ENCODE measurements around the gene RGCC. TPM values are rescaled to one million over a fixed set of nuclear protein-coding genes. Genes with fewer than 3 reads are reported as not detected.
"Not testable (repeated sequence)": the region's sequence is repeated elsewhere in the genome, so short reads cannot be mapped to it uniquely, and the experiment has no call there.

The RGCC gene
- total RNA-seq, 2 experiments from 2014 or later, result 58.0 to 62.4 TPM

- H3K27me3 Mint-ChIP-seq; H3K36me3 Mint-ChIP-seq (ENCODE audit: low read depth); CTCF ChIA-PET; H3K9me3 Mint-ChIP-seq; POLR2A ChIA-PET; H3K4me1 Mint-ChIP-seq; H3K4me3 Mint-ChIP-seq; H3K27ac Mint-ChIP-seq; DNase-seq: not testable (repeated sequence)
Observed at GRCh38 chr13:41423259-41423658, 34.1 kb upstream of the RGCC start.

GRCh38 chr13:41424675-41425074 is 32.7 kb upstream of the RGCC start:
- H3K4me1 Mint-ChIP-seq; H3K27ac Mint-ChIP-seq; H3K4me3 Mint-ChIP-seq; H3K36me3 Mint-ChIP-seq (ENCODE audit: low read depth); CTCF ChIA-PET; H3K27me3 Mint-ChIP-seq; POLR2A ChIA-PET; DNase-seq; H3K9me3 Mint-ChIP-seq: not testable (repeated sequence)

- no peaks in the 10 kb centered on the region for H3K9me3 Mint-ChIP-seq
- ChIA-PET CTCF (no interaction called here), POLR2A (no interaction called here)
- no peak overlapping the region for H3K27ac Mint-ChIP-seq
- no peaks in the 10 kb centered on the region for H3K36me3 Mint-ChIP-seq (ENCODE audit: low read depth)
- H3K4me3 Mint-ChIP-seq, result no peak overlapping the region
- H3K4me1 Mint-ChIP-seq, result peaks cover 2% of the 10 kb centered on the region
- H3K27me3 Mint-ChIP-seq, result no peaks in the 10 kb centered on the region
- DNase-seq, result peak; percentile 34
Observed at GRCh38 chr13:41426047-41426446, 31.3 kb upstream of the RGCC start.

- Mint-ChIP-seq H3K36me3 (ENCODE audit: low read depth) (no peaks in the 10 kb centered on the region), H3K9me3 (no peaks in the 10 kb centered on the region), H3K4me3 (no peak overlapping the region), H3K27ac (no peak overlapping the region), H3K27me3 (no peaks in the 10 kb centered on the region), H3K4me1 (peaks cover 2% of the 10 kb centered on the region)
- POLR2A ChIA-PET, result no interaction called here
- DNase-seq, result no peak
- CTCF ChIA-PET, result no interaction called here
Observed at GRCh38 chr13:41427666-41428065, 29.7 kb upstream of the RGCC start.

- H3K9me3 Mint-ChIP-seq, result no peaks in the 10 kb centered on the region
- no peaks in the 10 kb centered on the region for H3K36me3 Mint-ChIP-seq (ENCODE audit: low read depth)
- no peaks in the 10 kb centered on the region for H3K27me3 Mint-ChIP-seq
- CTCF ChIA-PET, result no interaction called here
- POLR2A ChIA-PET, result no interaction called here
- H3K4me3 Mint-ChIP-seq, result no peak overlapping the region
- H3K4me1 Mint-ChIP-seq, result peaks cover 2% of the 10 kb centered on the region
- DNase-seq, result no peak
- H3K27ac Mint-ChIP-seq, result no peak overlapping the region
Observed at GRCh38 chr13:41428155-41428554, 29.2 kb upstream of the RGCC start.

GRCh38 chr13:41434030-41434429 is 23.3 kb upstream of the RGCC start:
- DNase-seq; H3K27me3 Mint-ChIP-seq; H3K9me3 Mint-ChIP-seq; H3K27ac Mint-ChIP-seq; CTCF ChIA-PET; POLR2A ChIA-PET; H3K4me3 Mint-ChIP-seq; H3K4me1 Mint-ChIP-seq; H3K36me3 Mint-ChIP-seq (ENCODE audit: low read depth): not testable (repeated sequence)

- no peak for DNase-seq
- H3K4me3 Mint-ChIP-seq, result no peak overlapping the region
- POLR2A ChIA-PET, result no interaction called here
- no peak overlapping the region for H3K27ac Mint-ChIP-seq
- H3K9me3 Mint-ChIP-seq, result no peaks in the 10 kb centered on the region
- H3K36me3 Mint-ChIP-seq (ENCODE audit: low read depth), result no peaks in the 10 kb centered on the region
- no peaks in the 10 kb centered on the region for H3K4me1 Mint-ChIP-seq
- peaks cover 2% of the 10 kb centered on the region for H3K27me3 Mint-ChIP-seq
- CTCF ChIA-PET, result no interaction called here
Observed at GRCh38 chr13:41434831-41435520, 22.4 kb upstream of the RGCC start.

GRCh38 chr13:41443969-41444368 is 13.4 kb upstream of the RGCC start:
- DNase-seq, result no peak
- Mint-ChIP-seq H3K4me1 (no peaks in the 10 kb centered on the region), H3K27me3 (peaks cover 2% of the 10 kb centered on the region), H3K9me3 (no peaks in the 10 kb centered on the region), H3K36me3 (ENCODE audit: low read depth) (no peaks in the 10 kb centered on the region), H3K4me3 (no peak overlapping the region), H3K27ac (no peak overlapping the region)
- POLR2A ChIA-PET, result no interaction called here
- CTCF ChIA-PET, result no interaction called here

- Mint-ChIP-seq H3K4me1 (peaks cover 9% of the 10 kb centered on the region), H3K36me3 (ENCODE audit: low read depth) (no peaks in the 10 kb centered on the region), H3K27me3 (peaks cover 20% of the 10 kb centered on the region), H3K9me3 (peaks cover 1% of the 10 kb centered on the region), H3K27ac (no peak overlapping the region), H3K4me3 (no peak overlapping the region)
- POLR2A ChIA-PET, result no interaction called here
- CTCF ChIA-PET, result no interaction called here
- DNase-seq, result no peak
Observed at GRCh38 chr13:41452462-41452861, 4.9 kb upstream of the RGCC start.

- Mint-ChIP-seq H3K36me3 (ENCODE audit: low read depth) (no peaks in the 10 kb centered on the region), H3K27me3 (peaks cover 20% of the 10 kb centered on the region), H3K4me3 (no peak overlapping the region), H3K9me3 (peaks cover 1% of the 10 kb centered on the region), H3K4me1 (peaks cover 9% of the 10 kb centered on the region), H3K27ac (no peak overlapping the region)
- DNase-seq, result no peak
- POLR2A ChIA-PET, result no interaction called here
- CTCF ChIA-PET, result no interaction called here
Observed at GRCh38 chr13:41453620-41454019, 3.7 kb upstream of the RGCC start.

GRCh38 chr13:41454170-41454569 is 3.2 kb upstream of the RGCC start:
- Mint-ChIP-seq H3K4me1 (peaks cover 13% of the 10 kb centered on the region), H3K27me3 (peaks cover 20% of the 10 kb centered on the region)

GRCh38 chr13:41455725-41456419 is 1.5 kb upstream of the RGCC start:
- DNase-seq, result no peak
- Mint-ChIP-seq H3K36me3 (ENCODE audit: low read depth) (peaks cover 22% of the 10 kb centered on the region), H3K27ac (peak overlapping the region; percentile 12), H3K4me1 (peaks cover 30% of the 10 kb centered on the region), H3K27me3 (peaks cover 20% of the 10 kb centered on the region), H3K4me3 (peak overlapping the region; percentile 68), H3K9me3 (peaks cover 1% of the 10 kb centered on the region)
- POLR2A ChIA-PET, result no interaction called here
- CTCF ChIA-PET, result no interaction called here

More at GRCh38 chr13:41454170-41454569, 3.2 kb upstream of the RGCC start:
- DNase-seq, result no peak
- Mint-ChIP-seq H3K27ac (no peak overlapping the region), H3K9me3 (peaks cover 1% of the 10 kb centered on the region), H3K4me3 (no peak overlapping the region), H3K36me3 (ENCODE audit: low read depth) (peaks cover 5% of the 10 kb centered on the region)
- ChIA-PET CTCF (no interaction called here), POLR2A (no interaction called here)

GRCh38 chr13:41457589-41458186 is 338 bp downstream of the RGCC start:
- Mint-ChIP-seq H3K27me3 (peaks cover 20% of the 10 kb centered on the region), H3K27ac (peak overlapping the region; percentile 82), H3K36me3 (ENCODE audit: low read depth) (peaks cover 37% of the 10 kb centered on the region), H3K9me3 (no peaks in the 10 kb centered on the region), H3K4me1 (peaks cover 44% of the 10 kb centered on the region), H3K4me3 (peak overlapping the region; percentile 86)
- peak; percentile 49 for DNase-seq
- CTCF ChIA-PET, result interaction anchor here (0.9 to 3.8 kb wide), 14 partner anchors 10 to 211 kb away, joined by 3 to 26 read pairs (median 6); no protein-coding TSS in a partner anchor
- POLR2A ChIA-PET, result interaction anchor here (0.7 to 2.4 kb wide), 8 partner anchors 9 to 814 kb away, joined by 3 to 11 read pairs (median 6); partner anchors contain the start of genes AKAP11 and DGKH
